ENCODE data around the gene FBXW7. TPM values are rescaled to one million over a fixed set of nuclear protein-coding genes. Genes with fewer than 3 reads are reported as not detected.
"Not testable (repeated sequence)": the region's sequence is repeated elsewhere in the genome, so short reads cannot be mapped to it uniquely, and the experiment has no call there.

FBXW7 gene
- total and polyA plus RNA-seq, 2 donors (not counting 1 experiment from before 2014, with no cell fraction given): 23.0 to 125 TPM

- Mint-ChIP-seq H3K27me3 (no peaks in the 10 kb centered on the region), H3K9me3 (ENCODE audit: insufficient read depth) (no peaks in the 10 kb centered on the region), H3K4me3 (no peak overlapping the region), H3K4me1 (peaks cover 6% of the 10 kb centered on the region), H3K27ac (no peak overlapping the region)
- Histone ChIP-seq H3K27ac (ENCODE audit: low read length in 2 of 2) (no peak overlapping the region), H4K20me1 (ENCODE audit: control insufficient read depth, insufficient read depth, low read length, poor library complexity, severe bottlenecking) (no peaks in the 10 kb centered on the region), H3K27me3 (replicated peaks in 1 of 4; ENCODE audit: control extremely low read depth in 1 of 4, control insufficient read depth in 3 of 4, insufficient read depth in 4 of 4, low read length in 3 of 4) (no peaks in the 10 kb centered on the region), H3K4me1 (ENCODE audit: control insufficient read depth in 2 of 2, insufficient read depth in 2 of 2, low read length in 2 of 2) (peaks cover 0 to 5% of the 10 kb centered on the region in 2 donors), H3K4me3 (ENCODE audit: control extremely low read depth in 1 of 5, extremely low read depth in 1 of 5, insufficient read depth in 1 of 5, low read depth in 2 of 5, low read length in 4 of 5) (no peak overlapping the region), H3K9ac (ENCODE audit: low read length) (no peak overlapping the region), H3K36me3 (replicated peaks in 1 of 2; ENCODE audit: control extremely low read depth in 1 of 2, control insufficient read depth in 1 of 2, extremely low read depth in 1 of 2, insufficient read depth in 2 of 2, low read length in 1 of 2) (peaks cover 0 to 3% of the 10 kb centered on the region in 2 experiments), H3K79me2 (ENCODE audit: control insufficient read depth, insufficient read depth, low read length) (peaks cover 45% of the 10 kb centered on the region), H3K9me3 (ENCODE audit: control extremely low read depth in 1 of 3, control insufficient read depth in 2 of 3, insufficient read depth in 1 of 3, low read length in 2 of 3) (peaks cover 0 to 10% (median 0%) of the 10 kb centered on the region in 3 donors), H2AFZ (ENCODE audit: insufficient read depth, low read depth, low read length, poor library complexity, severe bottlenecking) (no peak overlapping the region), H3K4me2 (replicated peaks; ENCODE audit: low read depth, low read length, poor library complexity, severe bottlenecking) (no peak overlapping the region)
- CTCF ChIA-PET: interaction anchor here (0.5 kb wide), 1 partner anchor 1776 kb away, joined by 3 read pairs; no protein-coding TSS in a partner anchor
- POLR2A ChIA-PET: no interaction called here
- TF ChIP-seq CTCF (IDR thresholded peaks at IDR 0.05) (no peak), EZH2 (IDR thresholded peaks at IDR 0.05; ENCODE audit: borderline replicate concordance, insufficient read depth, low read depth, low read length, poor library complexity, severe bottlenecking) (no peak)
- DNase-seq (no peak), ATAC-seq (ENCODE audit: low read depth) (no peak)
- no CpG with 5 or more reads among the region's 2 CpGs for WGBS (ENCODE audit: insufficient coverage)
- intact Hi-C loops (cut with micrococcal nuclease): no loop called here
These were observed 9.2 kb upstream of the FBXW7 start for GRCh38 chr4:152545088-152545487.

GRCh38 chr4:152544533-152544932, 8.6 kb upstream of the FBXW7 start:
- H3K36me3 ChIP-seq (replicated peaks in 1 of 2; ENCODE audit: control extremely low read depth in 1 of 2, control insufficient read depth in 1 of 2, extremely low read depth in 1 of 2, insufficient read depth in 2 of 2, low read length in 1 of 2); H4K20me1 ChIP-seq (ENCODE audit: control insufficient read depth, insufficient read depth, low read length, poor library complexity, severe bottlenecking); POLR2A ChIA-PET; H3K27me3 ChIP-seq (replicated peaks in 1 of 4; ENCODE audit: control extremely low read depth in 1 of 4, control insufficient read depth in 3 of 4, insufficient read depth in 4 of 4, low read length in 3 of 4); H3K9me3 Mint-ChIP-seq (ENCODE audit: insufficient read depth); H3K27ac Mint-ChIP-seq; H3K4me3 Mint-ChIP-seq; intact Hi-C loops (cut with micrococcal nuclease); H3K4me1 ChIP-seq (ENCODE audit: control insufficient read depth in 2 of 2, insufficient read depth in 2 of 2, low read length in 2 of 2); H3K4me1 Mint-ChIP-seq; H3K27ac ChIP-seq (ENCODE audit: low read length in 2 of 2); DNase-seq; H3K9ac ChIP-seq (ENCODE audit: low read length); H3K4me2 ChIP-seq (replicated peaks; ENCODE audit: low read depth, low read length, poor library complexity, severe bottlenecking); H3K4me3 ChIP-seq (ENCODE audit: control extremely low read depth in 1 of 5, extremely low read depth in 1 of 5, insufficient read depth in 1 of 5, low read depth in 2 of 5, low read length in 4 of 5); H3K27me3 Mint-ChIP-seq; ATAC-seq (ENCODE audit: low read depth); H2AFZ ChIP-seq (ENCODE audit: insufficient read depth, low read depth, low read length, poor library complexity, severe bottlenecking): not testable (repeated sequence)
- WGBS (ENCODE audit: insufficient coverage): no CpG with 5 or more reads among the region's 8 CpGs
- CTCF ChIA-PET: interaction anchor here (1.3 kb wide), 1 partner anchor 43 kb away, joined by 4 read pairs; no protein-coding TSS in a partner anchor
- Histone ChIP-seq H3K79me2 (ENCODE audit: control insufficient read depth, insufficient read depth, low read length) (peaks cover 51% of the 10 kb centered on the region), H3K9me3 (ENCODE audit: control extremely low read depth in 1 of 3, control insufficient read depth in 2 of 3, insufficient read depth in 1 of 3, low read length in 2 of 3) (peaks cover 0 to 16% (median 0%) of the 10 kb centered on the region in 3 donors)
